Activated naive CD8-positive, alpha-beta T cell treated with anti-CD3 and anti-CD28 coated beads for 36 hours (primary cell): Measurements from ENCODE around the gene WIPF3. TPM values are rescaled to one million over a fixed set of nuclear protein-coding genes. Genes with fewer than 3 reads are reported as not detected.

Experiments used
- DNase-seq: peaks from one replicate; pipeline ENCODE4 v3.0.0; 2021
- H3K27ac Mint-ChIP-seq: one replicate; pipeline ENCODE4 v1.8.0; 2022; ENCODE audit warnings: mild to moderate bottlenecking, moderate library complexity, mixed read lengths
- H3K27me3 Mint-ChIP-seq: one replicate; pipeline ENCODE4 v1.8.0; 2022; ENCODE audit warnings: mild to moderate bottlenecking, mixed read lengths
- H3K36me3 Mint-ChIP-seq: one replicate; pipeline ENCODE4 v1.8.0; 2021; ENCODE audit warnings: mild to moderate bottlenecking, mixed read lengths
- H3K4me1 Mint-ChIP-seq: one replicate; pipeline ENCODE4 v1.8.0; 2021; ENCODE audit warnings: mixed read lengths
- H3K4me3 Mint-ChIP-seq: one replicate; pipeline ENCODE4 v1.8.0; 2022; ENCODE audit warnings: mild to moderate bottlenecking, moderate library complexity, mixed read lengths
- H3K9me3 Mint-ChIP-seq: one replicate; pipeline ENCODE4 v1.8.0; 2022; ENCODE audit warnings: mixed read lengths
- total RNA-seq, 2 experiments: library from RNA; stranded (reverse); gene quantifications; one replicate each; pipeline ENCODE4 v1.2.3, GENCODE V29; 2021

Gene WIPF3
- not detected for total RNA-seq

GRCh38 chr7:29806208-29806994, at the start of gene WIPF3:
TSS of gene WIPF3 (plus strand) at chr7:29806508. CDS start at chr7:29834725, 28,217 bp downstream.
- DNase-seq = peak; percentile 22

GRCh38 chr7:29763266-29763665, 43.0 kb upstream of the WIPF3 start:
- H3K9me3 Mint-ChIP-seq = no peaks in the 10 kb centered on the region
- H3K27me3 Mint-ChIP-seq = peaks cover 8% of the 10 kb centered on the region
- no peak for DNase-seq

More at GRCh38 chr7:29806208-29806994, at the start of gene WIPF3:
- no peak within 1 kb of the TSS for H3K27ac Mint-ChIP-seq
- H3K4me3 Mint-ChIP-seq = peak within 1 kb of the TSS; percentile 40
- H3K36me3 Mint-ChIP-seq = no peaks in the 10 kb centered on the region
- H3K27me3 Mint-ChIP-seq = peaks cover 87% of the 10 kb centered on the region
- H3K4me1 Mint-ChIP-seq = peaks cover 5% of the 10 kb centered on the region
- no peaks in the 10 kb centered on the region for H3K9me3 Mint-ChIP-seq

GRCh38 chr7:29764227-29764626, 42.1 kb upstream of the WIPF3 start:
- DNase-seq = no peak
- H3K4me1 Mint-ChIP-seq = no peaks in the 10 kb centered on the region
- H3K4me3 Mint-ChIP-seq = no peak overlapping the region
- no peaks in the 10 kb centered on the region for H3K36me3 Mint-ChIP-seq
- H3K9me3 Mint-ChIP-seq = no peaks in the 10 kb centered on the region
- H3K27me3 Mint-ChIP-seq = peaks cover 8% of the 10 kb centered on the region
- no peak overlapping the region for H3K27ac Mint-ChIP-seq

More at GRCh38 chr7:29763266-29763665, 43.0 kb upstream of the WIPF3 start:
- H3K4me3 Mint-ChIP-seq = no peak overlapping the region
- no peak overlapping the region for H3K27ac Mint-ChIP-seq
- H3K36me3 Mint-ChIP-seq = no peaks in the 10 kb centered on the region
- no peaks in the 10 kb centered on the region for H3K4me1 Mint-ChIP-seq

GRCh38 chr7:29765490-29765889, 40.8 kb upstream of the WIPF3 start:
- Mint-ChIP-seq H3K27me3 (peaks cover 8% of the 10 kb centered on the region), H3K27ac (no peak overlapping the region), H3K9me3 (no peaks in the 10 kb centered on the region), H3K36me3 (no peaks in the 10 kb centered on the region), H3K4me3 (no peak overlapping the region), H3K4me1 (no peaks in the 10 kb centered on the region)
- DNase-seq = no peak

GRCh38 chr7:29770371-29770770, 35.9 kb upstream of the WIPF3 start:
- Mint-ChIP-seq H3K9me3 (no peaks in the 10 kb centered on the region), H3K4me1 (no peaks in the 10 kb centered on the region)

GRCh38 chr7:29771081-29771816, 35.1 kb upstream of the WIPF3 start:
- H3K4me3 Mint-ChIP-seq = no peak overlapping the region
- H3K4me1 Mint-ChIP-seq = no peaks in the 10 kb centered on the region
- H3K9me3 Mint-ChIP-seq = no peaks in the 10 kb centered on the region
- H3K36me3 Mint-ChIP-seq = no peaks in the 10 kb centered on the region
- H3K27me3 Mint-ChIP-seq = peaks cover 10% of the 10 kb centered on the region
- H3K27ac Mint-ChIP-seq = no peak overlapping the region
- no peak for DNase-seq

More at GRCh38 chr7:29770371-29770770, 35.9 kb upstream of the WIPF3 start:
- H3K4me3 Mint-ChIP-seq = no peak overlapping the region
- H3K27me3 Mint-ChIP-seq = peaks cover 8% of the 10 kb centered on the region
- DNase-seq = no peak
- H3K36me3 Mint-ChIP-seq = no peaks in the 10 kb centered on the region
- H3K27ac Mint-ChIP-seq = no peak overlapping the region

- Mint-ChIP-seq H3K4me3 (no peak overlapping the region), H3K36me3 (no peaks in the 10 kb centered on the region), H3K27ac (no peak overlapping the region), H3K27me3 (peaks cover 22% of the 10 kb centered on the region), H3K9me3 (no peaks in the 10 kb centered on the region), H3K4me1 (no peaks in the 10 kb centered on the region)
- DNase-seq = no peak
Observed at GRCh38 chr7:29779017-29779416, 27.3 kb upstream of the WIPF3 start.

GRCh38 chr7:29780346-29780745, 26.0 kb upstream of the WIPF3 start:
- no peaks in the 10 kb centered on the region for H3K36me3 Mint-ChIP-seq
- H3K27me3 Mint-ChIP-seq = peaks cover 21% of the 10 kb centered on the region
- no peaks in the 10 kb centered on the region for H3K9me3 Mint-ChIP-seq
- no peak overlapping the region for H3K4me3 Mint-ChIP-seq
- no peak overlapping the region for H3K27ac Mint-ChIP-seq
- no peaks in the 10 kb centered on the region for H3K4me1 Mint-ChIP-seq
- DNase-seq = no peak

- Mint-ChIP-seq H3K4me1 (no peaks in the 10 kb centered on the region), H3K27ac (no peak overlapping the region), H3K36me3 (no peaks in the 10 kb centered on the region), H3K4me3 (no peak overlapping the region), H3K27me3 (peaks cover 11% of the 10 kb centered on the region), H3K9me3 (no peaks in the 10 kb centered on the region)
- DNase-seq = no peak
Observed at GRCh38 chr7:29783671-29784070, 22.6 kb upstream of the WIPF3 start.

GRCh38 chr7:29793507-29793906, 12.8 kb upstream of the WIPF3 start:
- H3K9me3 Mint-ChIP-seq = no peaks in the 10 kb centered on the region
- H3K36me3 Mint-ChIP-seq = no peaks in the 10 kb centered on the region
- no peaks in the 10 kb centered on the region for H3K27me3 Mint-ChIP-seq
- no peak overlapping the region for H3K4me3 Mint-ChIP-seq
- H3K27ac Mint-ChIP-seq = no peak overlapping the region
- no peak for DNase-seq
- H3K4me1 Mint-ChIP-seq = no peaks in the 10 kb centered on the region

GRCh38 chr7:29794959-29795629, 11.2 kb upstream of the WIPF3 start:
- no peak for DNase-seq
- H3K36me3 Mint-ChIP-seq = no peaks in the 10 kb centered on the region
- H3K9me3 Mint-ChIP-seq = no peaks in the 10 kb centered on the region
- H3K27me3 Mint-ChIP-seq = peaks cover 4% of the 10 kb centered on the region
- H3K4me3 Mint-ChIP-seq = no peak overlapping the region
- no peak overlapping the region for H3K27ac Mint-ChIP-seq
- no peaks in the 10 kb centered on the region for H3K4me1 Mint-ChIP-seq

GRCh38 chr7:29795696-29796580, 10.4 kb upstream of the WIPF3 start:
- H3K4me3 Mint-ChIP-seq = no peak overlapping the region
- no peaks in the 10 kb centered on the region for H3K9me3 Mint-ChIP-seq
- H3K27ac Mint-ChIP-seq = no peak overlapping the region
- H3K27me3 Mint-ChIP-seq = peaks cover 5% of the 10 kb centered on the region
- no peaks in the 10 kb centered on the region for H3K36me3 Mint-ChIP-seq
- no peak for DNase-seq
- no peaks in the 10 kb centered on the region for H3K4me1 Mint-ChIP-seq

- H3K36me3 Mint-ChIP-seq = no peaks in the 10 kb centered on the region
- H3K27ac Mint-ChIP-seq = no peak overlapping the region
- no peaks in the 10 kb centered on the region for H3K9me3 Mint-ChIP-seq
- H3K4me1 Mint-ChIP-seq = no peaks in the 10 kb centered on the region
- no peak for DNase-seq
- peaks cover 17% of the 10 kb centered on the region for H3K27me3 Mint-ChIP-seq
- H3K4me3 Mint-ChIP-seq = no peak overlapping the region
Observed at GRCh38 chr7:29797112-29797944, 9.0 kb upstream of the WIPF3 start.

- no peak for DNase-seq
- no peak overlapping the region for H3K4me3 Mint-ChIP-seq
- peaks cover 28% of the 10 kb centered on the region for H3K27me3 Mint-ChIP-seq
- no peaks in the 10 kb centered on the region for H3K4me1 Mint-ChIP-seq
- H3K27ac Mint-ChIP-seq = no peak overlapping the region
- H3K36me3 Mint-ChIP-seq = no peaks in the 10 kb centered on the region
- H3K9me3 Mint-ChIP-seq = no peaks in the 10 kb centered on the region
Observed at GRCh38 chr7:29798422-29798821, 7.9 kb upstream of the WIPF3 start.
